ENCODE measurements around the gene CNTNAP2.

DNA sequence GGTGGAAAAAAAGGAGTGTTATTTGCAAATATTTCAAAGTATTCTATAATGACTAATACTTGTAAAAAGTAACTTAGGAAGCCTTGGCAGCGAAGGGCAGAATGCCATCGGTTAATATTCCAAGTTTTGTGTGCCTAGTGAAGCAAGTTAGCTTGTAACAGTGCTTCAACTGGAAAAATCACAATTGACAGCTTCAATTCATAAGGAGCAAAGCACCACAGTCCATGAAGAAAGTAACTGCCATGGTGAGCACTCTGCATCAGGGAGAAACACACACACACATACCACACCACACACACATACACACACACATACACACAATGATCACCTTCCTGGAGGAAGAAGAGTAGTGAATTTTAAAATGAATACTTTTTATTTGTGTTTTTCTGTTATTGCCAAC lies 298.3 kb downstream of the CNTNAP2 start:
- TF ChIP-seq, protein P1, sequence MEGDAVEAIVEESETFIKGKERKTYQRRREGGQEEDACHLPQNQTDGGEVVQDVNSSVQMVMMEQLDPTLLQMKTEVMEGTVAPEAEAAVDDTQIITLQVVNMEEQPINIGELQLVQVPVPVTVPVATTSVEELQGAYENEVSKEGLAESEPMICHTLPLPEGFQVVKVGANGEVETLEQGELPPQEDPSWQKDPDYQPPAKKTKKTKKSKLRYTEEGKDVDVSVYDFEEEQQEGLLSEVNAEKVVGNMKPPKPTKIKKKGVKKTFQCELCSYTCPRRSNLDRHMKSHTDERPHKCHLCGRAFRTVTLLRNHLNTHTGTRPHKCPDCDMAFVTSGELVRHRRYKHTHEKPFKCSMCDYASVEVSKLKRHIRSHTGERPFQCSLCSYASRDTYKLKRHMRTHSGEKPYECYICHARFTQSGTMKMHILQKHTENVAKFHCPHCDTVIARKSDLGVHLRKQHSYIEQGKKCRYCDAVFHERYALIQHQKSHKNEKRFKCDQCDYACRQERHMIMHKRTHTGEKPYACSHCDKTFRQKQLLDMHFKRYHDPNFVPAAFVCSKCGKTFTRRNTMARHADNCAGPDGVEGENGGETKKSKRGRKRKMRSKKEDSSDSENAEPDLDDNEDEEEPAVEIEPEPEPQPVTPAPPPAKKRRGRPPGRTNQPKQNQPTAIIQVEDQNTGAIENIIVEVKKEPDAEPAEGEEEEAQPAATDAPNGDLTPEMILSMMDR (conservative IDR thresholded peaks at IDR 0.05; ENCODE audit: low read length) = no peak
- no peak for TF ChIP-seq EZH2phosphoT487 (IDR thresholded peaks at IDR 0.05; ENCODE audit: borderline replicate concordance, low read depth, low read length)
